Body of pancreas (tissue), 4 donors: Measurements from ENCODE around the gene PNMA8B.

Experiments
- POLR2A ChIP-seq, 3 donors: fragments of 450-650 bp; IDR thresholded peaks; one replicate each; pipeline ENCODE4 v1.6.1; 2016; ENCODE audit warnings: antibody characterized with exemption in 3 of 3, mild to moderate bottlenecking in 2 of 3
- TF ChIP-seq, protein P1 (sequence below), 7 experiments: fragments of 450-650 bp in 4 of 7; fragments of 200-600 bp in 3 of 7; sonication (generic) in 3 of 7; IDR thresholded peaks; one replicate each; pipeline ENCODE4 v1.5.1; 2016 to 2019; ENCODE audit warnings: antibody characterized with exemption in 7 of 7

- TF ChIP-seq, protein P1, sequence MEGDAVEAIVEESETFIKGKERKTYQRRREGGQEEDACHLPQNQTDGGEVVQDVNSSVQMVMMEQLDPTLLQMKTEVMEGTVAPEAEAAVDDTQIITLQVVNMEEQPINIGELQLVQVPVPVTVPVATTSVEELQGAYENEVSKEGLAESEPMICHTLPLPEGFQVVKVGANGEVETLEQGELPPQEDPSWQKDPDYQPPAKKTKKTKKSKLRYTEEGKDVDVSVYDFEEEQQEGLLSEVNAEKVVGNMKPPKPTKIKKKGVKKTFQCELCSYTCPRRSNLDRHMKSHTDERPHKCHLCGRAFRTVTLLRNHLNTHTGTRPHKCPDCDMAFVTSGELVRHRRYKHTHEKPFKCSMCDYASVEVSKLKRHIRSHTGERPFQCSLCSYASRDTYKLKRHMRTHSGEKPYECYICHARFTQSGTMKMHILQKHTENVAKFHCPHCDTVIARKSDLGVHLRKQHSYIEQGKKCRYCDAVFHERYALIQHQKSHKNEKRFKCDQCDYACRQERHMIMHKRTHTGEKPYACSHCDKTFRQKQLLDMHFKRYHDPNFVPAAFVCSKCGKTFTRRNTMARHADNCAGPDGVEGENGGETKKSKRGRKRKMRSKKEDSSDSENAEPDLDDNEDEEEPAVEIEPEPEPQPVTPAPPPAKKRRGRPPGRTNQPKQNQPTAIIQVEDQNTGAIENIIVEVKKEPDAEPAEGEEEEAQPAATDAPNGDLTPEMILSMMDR (IDR thresholded peaks at IDR 0.05), result no peak
- TF ChIP-seq POLR2A (IDR thresholded peaks at IDR 0.05), result no peak
Measured at GRCh38 chr19:46475986-46476385, 19.7 kb downstream of the PNMA8B start.
